HK-2 (cell line): ENCODE measurements around the gene ZBTB7C.

Experiments
- DNase-seq: peaks from one replicate; pipeline ENCODE4 v3.0.0-alpha.2; 2018; ENCODE audit not compliant: unreplicated experiment

ZBTB7C gene

GRCh38 chr18:48354746-48355260 lies 54.4 kb downstream of the ZBTB7C start:
- no peak for DNase-seq

- no peak for DNase-seq
Measured at GRCh38 chr18:48352051-48352755, 57.0 kb downstream of the ZBTB7C start.

GRCh38 chr18:48351216-48352050 lies 57.8 kb downstream of the ZBTB7C start:
- DNase-seq = no peak

GRCh38 chr18:48348739-48349138 lies 60.4 kb downstream of the ZBTB7C start:
- DNase-seq = no peak

- no peak for DNase-seq
Measured at GRCh38 chr18:48347756-48348326, 61.3 kb downstream of the ZBTB7C start.

GRCh38 chr18:48345596-48345995 lies 63.6 kb downstream of the ZBTB7C start:
- DNase-seq = peak; percentile 16

GRCh38 chr18:48342581-48342980 lies 66.6 kb downstream of the ZBTB7C start:
- no peak for DNase-seq

GRCh38 chr18:48342125-48342524 lies 67.1 kb downstream of the ZBTB7C start:
- DNase-seq = no peak

- no peak for DNase-seq
Measured at GRCh38 chr18:48340560-48340959, 68.6 kb downstream of the ZBTB7C start.

GRCh38 chr18:48339692-48340091 lies 69.5 kb downstream of the ZBTB7C start:
- DNase-seq = no peak

- no peak for DNase-seq
Measured at GRCh38 chr18:48338915-48339314, 70.3 kb downstream of the ZBTB7C start.

- no peak for DNase-seq
Measured at GRCh38 chr18:48337053-48337452, 72.1 kb downstream of the ZBTB7C start.

- DNase-seq = no peak
Measured at GRCh38 chr18:48336332-48336731, 72.9 kb downstream of the ZBTB7C start.

- no peak for DNase-seq
Measured at GRCh38 chr18:48335829-48336228, 73.4 kb downstream of the ZBTB7C start.

GRCh38 chr18:48334845-48335244 lies 74.3 kb downstream of the ZBTB7C start:
- DNase-seq = no peak

- no peak for DNase-seq
Measured at GRCh38 chr18:48333563-48333962, 75.6 kb downstream of the ZBTB7C start.

- DNase-seq = peak; percentile 46
Measured at GRCh38 chr18:48330016-48330991, 78.9 kb downstream of the ZBTB7C start.

- peak; percentile 68 for DNase-seq
Measured at GRCh38 chr18:48328473-48329210, 80.5 kb downstream of the ZBTB7C start.

- peak; percentile 38 for DNase-seq
Measured at GRCh38 chr18:48326901-48327675, 82.1 kb downstream of the ZBTB7C start.

GRCh38 chr18:48325115-48325665 lies 84.0 kb downstream of the ZBTB7C start:
- no peak for DNase-seq
